Testis (tissue), 2 donors: ENCODE results near the gene HCRTR2.

Source experiments
- POLR2A ChIP-seq: fragments of 450-650 bp; IDR thresholded peaks from one replicate; pipeline ENCODE4 v1.6.1; 2017; ENCODE audit warnings: antibody characterized with exemption, mild to moderate bottlenecking, moderate library complexity
- TF ChIP-seq, protein P1 (sequence below), 3 experiments: fragments of 450-650 bp in 2 of 3; fragments of 200-600 bp in 1 of 3; sonication (generic) in 1 of 3; IDR thresholded peaks; one replicate each; pipeline ENCODE4 v1.5.1; 2016 to 2019; ENCODE audit warnings: antibody characterized with exemption in 3 of 3, mild to moderate bottlenecking in 2 of 3, moderate library complexity in 1 of 3

DNA sequence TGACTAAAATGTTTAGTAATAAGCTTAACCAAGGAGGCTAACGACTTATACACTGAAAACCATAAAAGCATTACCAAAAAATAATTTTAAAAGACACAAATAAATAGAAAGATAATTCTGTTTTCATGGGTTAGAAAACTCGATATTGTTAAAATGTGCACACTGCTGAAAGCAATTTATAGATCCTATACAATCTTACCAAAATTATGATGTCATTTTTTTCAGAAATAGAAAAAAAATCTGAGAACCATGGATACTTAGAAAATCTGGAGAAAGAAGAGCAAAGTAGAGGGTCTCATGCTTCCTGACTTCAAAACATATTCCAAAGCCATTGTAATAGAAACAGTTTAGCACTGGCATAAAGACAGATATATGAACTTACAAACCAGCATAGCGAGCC, 46.6 kb downstream of the HCRTR2 start:
- TF ChIP-seq POLR2A, result no peak
- TF ChIP-seq, protein P1, sequence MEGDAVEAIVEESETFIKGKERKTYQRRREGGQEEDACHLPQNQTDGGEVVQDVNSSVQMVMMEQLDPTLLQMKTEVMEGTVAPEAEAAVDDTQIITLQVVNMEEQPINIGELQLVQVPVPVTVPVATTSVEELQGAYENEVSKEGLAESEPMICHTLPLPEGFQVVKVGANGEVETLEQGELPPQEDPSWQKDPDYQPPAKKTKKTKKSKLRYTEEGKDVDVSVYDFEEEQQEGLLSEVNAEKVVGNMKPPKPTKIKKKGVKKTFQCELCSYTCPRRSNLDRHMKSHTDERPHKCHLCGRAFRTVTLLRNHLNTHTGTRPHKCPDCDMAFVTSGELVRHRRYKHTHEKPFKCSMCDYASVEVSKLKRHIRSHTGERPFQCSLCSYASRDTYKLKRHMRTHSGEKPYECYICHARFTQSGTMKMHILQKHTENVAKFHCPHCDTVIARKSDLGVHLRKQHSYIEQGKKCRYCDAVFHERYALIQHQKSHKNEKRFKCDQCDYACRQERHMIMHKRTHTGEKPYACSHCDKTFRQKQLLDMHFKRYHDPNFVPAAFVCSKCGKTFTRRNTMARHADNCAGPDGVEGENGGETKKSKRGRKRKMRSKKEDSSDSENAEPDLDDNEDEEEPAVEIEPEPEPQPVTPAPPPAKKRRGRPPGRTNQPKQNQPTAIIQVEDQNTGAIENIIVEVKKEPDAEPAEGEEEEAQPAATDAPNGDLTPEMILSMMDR (IDR thresholded peaks at IDR 0.05), result no peak
